Activated CD4-positive, alpha-beta T cell treated with anti-CD3 and anti-CD28 coated beads, Interleukin-2, amount 10 ng/mL, durations not matched to agents 24 days and 14 days (primary cell): ENCODE data around the gene GTPBP1. TPM values are rescaled to one million over a fixed set of nuclear protein-coding genes. Genes with fewer than 3 reads are reported as not detected.

ENCODE experiments used
- DNase-seq: peaks from one replicate; pipeline ENCODE4 v3.0.0; 2022
- H3K27ac Mint-ChIP-seq: one replicate; pipeline ENCODE4 v1.8.0; 2022; ENCODE audit warnings: mild to moderate bottlenecking, mixed read lengths
- H3K27me3 Mint-ChIP-seq: one replicate; pipeline ENCODE4 v1.8.0; 2022; ENCODE audit warnings: mixed read lengths
- H3K36me3 Mint-ChIP-seq: one replicate; pipeline ENCODE4 v1.8.0; 2022; ENCODE audit warnings: low read depth, mild to moderate bottlenecking, mixed read lengths
- H3K4me1 Mint-ChIP-seq: one replicate; pipeline ENCODE4 v1.8.0; 2021; ENCODE audit warnings: mixed read lengths
- H3K4me3 Mint-ChIP-seq: one replicate; pipeline ENCODE4 v1.8.0; 2022; ENCODE audit warnings: mild to moderate bottlenecking, moderate library complexity, mixed read lengths
- H3K9me3 Mint-ChIP-seq: one replicate; pipeline ENCODE4 v1.8.0; 2021; ENCODE audit warnings: mixed read lengths
- intact Hi-C: fragments of 100-400 bp; cut with micrococcal nuclease; formaldehyde crosslinking; loops from one replicate; pipeline ENCODE4 v1.15.1; 2023
- total RNA-seq: library from RNA; stranded (reverse); gene quantifications from 2 replicates; pipeline ENCODE4 v1.2.3, GENCODE V29; 2022

The GTPBP1 gene
- total RNA-seq, 1 donor from 2014 or later: 102 TPM

DNA sequence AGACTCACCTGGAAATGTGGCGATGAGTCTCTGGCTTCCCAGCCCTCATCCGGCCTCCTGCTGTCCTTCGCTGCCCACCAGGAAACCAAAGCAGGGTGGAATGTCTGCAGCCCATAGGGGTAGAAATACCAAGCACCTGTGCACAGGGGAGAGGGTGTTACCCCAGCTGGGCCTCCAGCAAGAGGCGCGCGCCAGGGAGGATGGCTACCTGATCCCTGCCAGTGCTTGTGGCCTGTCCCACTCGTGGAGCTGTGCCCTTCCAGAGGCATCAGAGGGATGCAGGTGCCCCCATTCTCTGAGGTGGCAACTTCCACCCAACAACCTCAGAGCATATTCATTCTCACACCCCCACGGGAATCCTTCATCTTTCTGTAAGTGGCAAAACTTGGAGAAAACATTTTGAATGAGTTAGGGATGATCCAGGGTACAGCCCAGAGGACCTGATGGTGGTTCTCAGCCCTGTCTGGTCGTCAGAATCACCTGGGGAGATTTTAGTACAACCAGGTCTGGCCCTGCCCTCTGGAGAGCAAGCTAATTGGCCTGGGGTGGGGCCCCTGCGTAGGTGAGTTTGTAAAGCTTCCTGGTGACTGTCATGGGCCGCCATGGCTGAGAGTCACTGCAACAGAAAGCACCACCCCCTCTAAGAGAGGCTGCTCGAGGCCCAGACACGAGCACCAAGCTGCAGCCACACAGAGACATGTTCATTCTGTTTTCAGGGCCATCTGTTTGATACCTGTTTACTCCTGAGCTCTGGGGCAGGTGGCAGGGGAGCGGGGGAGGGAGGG, 40.1 kb downstream of the GTPBP1 start:
- Mint-ChIP-seq H3K27me3 (no peaks in the 10 kb centered on the region), H3K27ac (no peak overlapping the region), H3K4me1 (peaks cover 22% of the 10 kb centered on the region), H3K9me3 (no peaks in the 10 kb centered on the region), H3K4me3 (no peak overlapping the region), H3K36me3 (peaks cover 74% of the 10 kb centered on the region)
- intact Hi-C loops: no loop called here
- no peak for DNase-seq

GRCh38 chr22:38748487-38749136, 42.9 kb downstream of the GTPBP1 start:
- DNase-seq: no peak
- H3K27ac Mint-ChIP-seq: peak overlapping the region; percentile 56
- no peaks in the 10 kb centered on the region for H3K9me3 Mint-ChIP-seq
- intact Hi-C loops: no loop called here
- H3K4me1 Mint-ChIP-seq: peaks cover 35% of the 10 kb centered on the region
- no peaks in the 10 kb centered on the region for H3K27me3 Mint-ChIP-seq
- no peak overlapping the region for H3K4me3 Mint-ChIP-seq
- peaks cover 71% of the 10 kb centered on the region for H3K36me3 Mint-ChIP-seq

DNA sequence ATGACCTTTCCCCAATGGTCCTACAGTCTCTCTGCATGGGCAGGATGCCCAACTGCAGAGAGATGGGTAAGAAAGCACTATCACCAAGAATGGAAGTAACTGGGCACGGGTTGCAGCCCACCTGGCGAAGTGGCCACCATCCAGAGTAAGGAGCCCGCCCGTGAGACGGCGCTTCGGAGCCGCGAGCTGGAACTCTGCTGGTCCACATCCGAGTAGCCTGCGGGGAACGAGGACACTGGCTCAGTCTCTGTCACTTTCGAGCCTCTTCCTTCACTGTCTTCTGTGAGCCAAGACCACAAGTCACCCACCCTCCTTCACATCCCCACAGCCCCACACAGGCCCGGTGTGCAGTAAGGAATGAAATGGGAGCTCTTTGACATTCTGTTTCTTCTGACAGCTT, 44.4 kb downstream of the GTPBP1 start:
- H3K4me3 Mint-ChIP-seq: peak overlapping the region; percentile 56
- DNase-seq: no peak
- no peaks in the 10 kb centered on the region for H3K27me3 Mint-ChIP-seq
- peaks cover 74% of the 10 kb centered on the region for H3K36me3 Mint-ChIP-seq
- intact Hi-C loops: no loop called here
- H3K27ac Mint-ChIP-seq: peak overlapping the region; percentile 78
- peaks cover 44% of the 10 kb centered on the region for H3K4me1 Mint-ChIP-seq
- H3K9me3 Mint-ChIP-seq: no peaks in the 10 kb centered on the region

DNA sequence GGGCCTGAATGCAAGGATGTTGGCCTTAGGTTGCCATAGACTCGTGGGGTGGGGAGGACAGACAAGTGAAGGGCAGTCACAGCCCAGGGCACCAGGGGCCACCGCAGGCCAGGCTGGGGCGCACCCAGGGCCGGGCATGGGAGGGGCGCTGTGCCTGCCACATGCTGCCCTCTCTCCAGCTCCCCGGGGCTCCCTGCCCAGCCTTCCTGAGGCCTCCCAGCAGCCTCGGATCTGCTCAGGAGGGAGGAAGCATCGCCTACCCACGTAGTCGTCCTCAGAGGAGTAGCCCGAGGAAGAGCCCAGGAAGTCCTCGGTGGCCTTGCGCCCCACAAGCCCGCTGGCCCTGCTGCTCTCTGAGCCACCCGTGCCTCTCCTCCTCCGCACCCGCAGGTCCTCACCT, 44.9 kb downstream of the GTPBP1 start:
- intact Hi-C loops: no loop called here
- H3K36me3 Mint-ChIP-seq: peaks cover 70% of the 10 kb centered on the region
- no peak for DNase-seq
- no peaks in the 10 kb centered on the region for H3K9me3 Mint-ChIP-seq
- H3K4me1 Mint-ChIP-seq: peaks cover 45% of the 10 kb centered on the region
- peak overlapping the region; percentile 100 for H3K27ac Mint-ChIP-seq
- peak overlapping the region; percentile 95 for H3K4me3 Mint-ChIP-seq
- no peaks in the 10 kb centered on the region for H3K27me3 Mint-ChIP-seq

DNA sequence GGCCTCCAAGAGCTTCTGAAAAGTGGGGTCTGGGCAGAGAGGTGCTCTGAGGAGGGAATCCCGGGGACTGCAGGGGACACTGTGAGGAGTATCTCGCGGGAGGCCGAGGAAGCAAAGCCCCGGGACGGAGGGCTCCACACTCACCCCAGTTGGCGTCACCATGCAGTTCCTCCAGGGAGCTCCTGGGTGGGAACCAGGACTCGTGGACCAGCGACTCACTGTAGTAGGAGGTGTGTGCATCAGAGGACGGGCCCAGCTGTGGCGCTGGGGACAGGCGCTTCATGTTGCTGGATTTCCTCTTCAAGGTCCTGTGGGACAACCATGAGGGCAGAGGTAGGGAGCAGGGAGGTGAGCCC, 45.3 kb downstream of the GTPBP1 start:
- peaks cover 45% of the 10 kb centered on the region for H3K4me1 Mint-ChIP-seq
- no peaks in the 10 kb centered on the region for H3K9me3 Mint-ChIP-seq
- peak overlapping the region; percentile 95 for H3K4me3 Mint-ChIP-seq
- no peak for DNase-seq
- peaks cover 66% of the 10 kb centered on the region for H3K36me3 Mint-ChIP-seq
- H3K27ac Mint-ChIP-seq: peak overlapping the region; percentile 100
- intact Hi-C loops: no loop called here
- no peaks in the 10 kb centered on the region for H3K27me3 Mint-ChIP-seq

DNA sequence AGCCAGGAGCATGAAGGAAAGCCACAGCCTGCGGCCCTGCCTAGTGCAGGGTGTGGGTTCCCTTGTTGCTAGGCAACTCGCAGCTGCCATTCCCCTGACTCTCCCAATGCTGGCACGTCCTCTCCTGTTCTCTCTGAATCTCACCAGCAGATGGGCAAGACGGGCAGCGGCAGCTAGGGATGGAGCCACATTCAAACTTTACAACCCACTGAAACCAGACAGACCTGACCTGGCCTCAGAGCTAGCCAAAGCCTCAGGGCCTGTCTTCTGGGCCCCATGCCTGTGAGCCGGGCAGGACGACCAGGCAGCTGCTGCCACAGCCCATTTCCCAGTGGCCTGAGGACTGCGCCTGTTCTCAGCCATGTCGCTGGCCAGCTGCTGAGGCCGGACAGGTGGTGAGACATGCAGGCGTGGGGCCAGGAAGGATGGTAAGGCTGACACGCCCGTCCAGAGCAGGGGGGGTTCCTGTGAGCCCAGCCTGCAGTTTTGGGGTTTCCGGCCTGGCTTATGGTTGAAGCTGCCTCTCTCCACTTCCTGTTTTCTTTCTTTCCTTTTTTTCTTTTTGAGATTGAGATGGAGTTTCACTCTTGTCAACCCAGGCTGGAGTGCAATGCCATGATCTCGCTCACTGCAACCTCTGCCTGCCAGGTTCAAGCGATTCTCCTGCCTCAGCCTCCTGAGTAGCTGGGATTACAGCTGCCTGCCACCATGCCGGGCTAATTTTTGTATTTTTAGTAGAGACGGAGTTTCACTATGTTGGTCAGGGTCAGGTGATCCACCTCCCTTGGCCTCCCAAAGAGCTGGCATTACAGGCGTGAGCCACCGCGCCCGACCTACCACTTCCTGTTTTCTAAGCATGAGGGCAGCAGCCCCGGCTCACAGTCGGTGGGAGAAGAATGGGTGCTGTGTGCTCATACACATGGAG, 45.9 kb downstream of the GTPBP1 start:
- peak; percentile 94 for DNase-seq
- Mint-ChIP-seq H3K9me3 (no peaks in the 10 kb centered on the region), H3K27ac (peak overlapping the region; percentile 100), H3K27me3 (no peaks in the 10 kb centered on the region), H3K4me3 (peak overlapping the region; percentile 95), H3K36me3 (peaks cover 66% of the 10 kb centered on the region), H3K4me1 (peaks cover 48% of the 10 kb centered on the region)
- intact Hi-C loops: no loop called here

- peak; percentile 77 for DNase-seq
- intact Hi-C loops: loop anchor here (1.0 kb wide), 1 partner anchor 49 kb away; the partner anchor contains the start of gene GTPBP1
Measured at GRCh38 chr22:38753948-38754750, 48.4 kb downstream of the GTPBP1 start.

DNA sequence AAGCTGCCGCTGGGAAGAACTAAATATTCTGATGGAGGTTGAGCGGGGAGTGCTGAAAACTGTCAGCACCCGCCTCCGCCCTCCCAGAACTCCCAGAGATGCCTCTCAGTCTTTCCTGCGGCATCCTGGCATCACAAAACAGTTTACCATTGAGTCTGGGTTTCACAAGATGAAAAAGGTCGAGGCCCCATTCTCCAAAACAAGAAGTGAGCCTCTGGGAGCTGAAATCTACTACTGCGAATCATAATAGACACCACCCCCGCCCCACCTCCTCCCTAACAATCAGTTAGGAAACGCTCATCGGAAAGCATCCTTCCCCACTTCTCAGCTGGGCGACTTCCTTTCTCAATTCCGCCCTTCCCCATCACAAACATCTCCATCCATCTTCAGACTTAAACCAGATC, 49.0 kb downstream of the GTPBP1 start:
- no peak for DNase-seq
- peaks cover 62% of the 10 kb centered on the region for H3K4me1 Mint-ChIP-seq
- H3K27ac Mint-ChIP-seq: peak overlapping the region; percentile 100
- peak overlapping the region; percentile 95 for H3K4me3 Mint-ChIP-seq
- no peaks in the 10 kb centered on the region for H3K9me3 Mint-ChIP-seq
- intact Hi-C loops: loop anchor here (1.0 to 5.0 kb wide), 2 partner anchors 49 to 88 kb away; partner anchors contain the start of genes GTPBP1 and NPTXR
- no peaks in the 10 kb centered on the region for H3K27me3 Mint-ChIP-seq
- H3K36me3 Mint-ChIP-seq: peaks cover 45% of the 10 kb centered on the region

More at GRCh38 chr22:38753948-38754750, 48.4 kb downstream of the GTPBP1 start:
- H3K27ac Mint-ChIP-seq: peak overlapping the region; percentile 100
- no peaks in the 10 kb centered on the region for H3K9me3 Mint-ChIP-seq
- H3K27me3 Mint-ChIP-seq: no peaks in the 10 kb centered on the region
- peaks cover 66% of the 10 kb centered on the region for H3K4me1 Mint-ChIP-seq
- peak overlapping the region; percentile 95 for H3K4me3 Mint-ChIP-seq
- peaks cover 50% of the 10 kb centered on the region for H3K36me3 Mint-ChIP-seq

GRCh38 chr22:38755155-38755910, 49.6 kb downstream of the GTPBP1 start:
- peak; percentile 89 for DNase-seq
- Mint-ChIP-seq H3K27ac (peak overlapping the region; percentile 100), H3K36me3 (peaks cover 40% of the 10 kb centered on the region), H3K27me3 (no peaks in the 10 kb centered on the region), H3K4me3 (peak overlapping the region; percentile 95), H3K9me3 (no peaks in the 10 kb centered on the region), H3K4me1 (peaks cover 58% of the 10 kb centered on the region)
- intact Hi-C loops: loop anchor here (5.0 kb wide), 1 partner anchor 87 kb away; the partner anchor contains the start of gene NPTXR

DNA sequence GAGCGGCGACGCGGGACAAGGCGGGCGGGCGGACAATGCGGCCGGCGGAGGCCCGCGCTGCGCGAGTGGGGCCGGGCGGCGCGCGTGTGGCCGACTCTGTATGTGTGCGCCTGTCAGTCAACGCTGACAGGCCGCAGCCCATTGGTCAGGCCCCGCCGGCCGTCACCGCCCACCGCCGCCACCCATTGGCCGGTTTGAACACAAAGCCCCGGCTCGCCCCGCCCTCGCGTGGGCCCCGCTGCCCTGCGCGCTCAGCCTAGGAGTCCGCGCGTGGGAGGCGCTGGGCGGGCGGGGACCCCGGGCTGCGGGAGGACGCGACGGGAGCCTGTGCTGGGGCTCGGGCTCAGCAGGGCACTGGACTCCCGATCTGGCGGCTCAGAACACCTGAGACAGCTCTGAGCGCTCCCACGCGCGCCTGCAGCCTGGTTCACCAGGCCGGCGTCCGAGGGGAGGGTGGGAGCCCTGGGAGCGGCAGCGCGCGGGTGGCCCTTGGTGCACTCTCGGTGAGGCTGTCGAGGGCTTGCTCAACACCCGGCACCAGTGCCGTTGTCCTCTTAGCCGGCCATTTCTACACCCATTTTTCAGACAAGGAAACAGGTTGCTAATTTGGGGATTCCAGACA, 50.3 kb downstream of the GTPBP1 start, which contains the start of gene SUN2:
Gene SUN2, minus strand, starts transcription at position 88 of the 622 bp plus-strand sequence. CDS start 3,370 bp downstream, outside the sequence.
- H3K4me3 Mint-ChIP-seq: peak within 1 kb of the TSS; percentile 95
- no peaks in the 10 kb centered on the region for H3K9me3 Mint-ChIP-seq
- no peaks in the 10 kb centered on the region for H3K27me3 Mint-ChIP-seq
- peaks cover 36% of the 10 kb centered on the region for H3K36me3 Mint-ChIP-seq
- peak; percentile 99 for DNase-seq
- peaks cover 56% of the 10 kb centered on the region for H3K4me1 Mint-ChIP-seq
- intact Hi-C loops: loop anchor here (2.0 to 5.0 kb wide), 2 partner anchors 39 to 86 kb away; partner anchors contain the start of genes DNAL4 and NPTXR
- peak within 1 kb of the TSS; percentile 100 for H3K27ac Mint-ChIP-seq

GRCh38 chr22:38756711-38757463, 51.1 kb downstream of the GTPBP1 start:
- Mint-ChIP-seq H3K4me3 (peak overlapping the region; percentile 95), H3K27ac (peak overlapping the region; percentile 95), H3K9me3 (no peaks in the 10 kb centered on the region), H3K36me3 (peaks cover 27% of the 10 kb centered on the region), H3K27me3 (no peaks in the 10 kb centered on the region), H3K4me1 (peaks cover 48% of the 10 kb centered on the region)
- DNase-seq: peak; percentile 75
- intact Hi-C loops: loop anchor here (2.0 to 5.0 kb wide), 2 partner anchors 38 to 85 kb away; partner anchors contain the start of genes DNAL4 and NPTXR
